NCI-H1092 (cell line): ENCODE measurements around the gene TAB2.
"Not testable (repeated sequence)": the region's sequence is repeated elsewhere in the genome, so short reads cannot be mapped to it uniquely, and the experiment has no call there.

Source experiments
- DNase-seq: peaks from one replicate; lab custom pipeline; 2025; lab: John Stamatoyannopoulos, UW

TAB2 gene

GRCh38 chr6:149333266-149333620 lies 15.7 kb downstream of the TAB2 start:
- no peak for DNase-seq

- DNase-seq, result no peak
Observed at GRCh38 chr6:149334201-149334600, 16.7 kb downstream of the TAB2 start.

DNA sequence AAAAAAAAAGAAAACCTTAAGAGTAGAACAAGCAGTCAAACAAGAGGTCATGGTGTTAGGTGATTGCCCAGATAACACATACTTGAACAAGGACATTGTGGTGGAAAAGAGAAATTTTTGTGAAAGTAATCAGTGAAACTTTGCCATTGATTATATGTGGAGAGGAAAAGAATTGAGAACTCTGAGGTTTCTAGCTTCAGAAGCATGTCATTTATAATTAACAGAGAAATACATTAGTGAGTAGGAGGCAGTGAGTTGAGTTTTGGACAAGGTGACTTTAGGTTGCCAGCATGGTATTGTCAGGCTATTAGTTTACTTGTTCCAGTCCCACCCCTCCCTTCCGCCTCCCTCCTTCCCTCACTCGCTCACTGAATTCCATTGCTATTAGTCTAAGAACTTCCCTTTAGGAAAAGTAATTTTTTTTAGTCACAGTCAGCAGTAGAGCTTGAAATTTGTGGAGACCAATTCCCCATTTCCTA lies 17.2 kb downstream of the TAB2 start:
- no peak for DNase-seq

GRCh38 chr6:149335924-149336608 lies 18.6 kb downstream of the TAB2 start:
- DNase-seq, result no peak

DNA sequence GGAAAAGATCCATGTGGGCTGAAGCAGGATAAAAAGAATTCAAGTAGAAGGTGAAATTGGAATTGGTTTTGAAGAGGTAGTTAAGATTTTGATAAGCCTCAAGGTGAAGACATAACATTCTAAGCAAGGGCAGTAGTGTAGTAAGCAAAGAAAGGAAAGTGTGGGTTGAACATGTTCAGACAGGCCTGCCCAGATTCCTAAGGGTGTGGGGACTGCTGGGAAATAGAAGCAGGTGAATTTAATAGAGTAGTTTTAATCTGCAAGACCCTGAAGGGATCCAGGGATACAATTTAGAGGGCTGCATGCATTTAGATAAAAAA lies 19.1 kb downstream of the TAB2 start:
- DNase-seq, result no peak

DNA sequence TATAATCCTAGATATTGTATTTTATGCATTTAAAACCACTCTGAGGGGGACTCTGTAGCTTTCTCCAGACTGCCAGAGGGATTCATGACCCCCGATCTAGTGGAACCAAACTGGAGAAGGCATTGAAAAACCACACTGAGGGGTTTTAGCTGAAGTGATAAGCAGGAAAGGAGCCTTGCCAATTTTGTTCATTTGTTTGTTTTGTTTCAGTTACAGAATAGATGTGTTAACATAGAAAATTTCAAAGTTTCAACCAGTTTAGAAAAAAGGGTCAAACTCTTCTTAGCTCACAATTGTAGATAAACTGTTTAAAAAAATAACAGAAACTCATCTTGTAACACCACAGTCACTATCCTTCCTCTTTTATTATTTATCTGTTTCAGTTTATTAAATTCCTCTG lies 19.8 kb downstream of the TAB2 start:
- no peak for DNase-seq

DNA sequence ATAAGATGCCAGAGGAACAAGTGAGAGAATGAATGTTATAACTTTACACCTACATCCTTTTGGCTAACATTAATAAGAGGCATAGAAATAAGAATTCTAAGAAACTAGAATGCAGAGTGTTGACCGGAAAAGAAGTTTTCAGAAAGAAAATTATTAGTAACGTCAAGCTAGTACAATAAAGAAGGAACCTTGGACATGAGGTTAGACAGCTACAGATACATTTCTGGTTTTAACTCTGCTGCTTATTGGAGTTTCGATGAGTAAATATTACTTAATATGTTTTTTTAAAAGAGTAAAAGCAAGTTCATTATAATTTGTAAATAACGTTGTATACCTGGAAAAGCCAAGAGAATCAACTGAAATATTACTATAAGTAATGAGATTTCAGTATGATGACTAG lies 22.7 kb downstream of the TAB2 start:
- no peak for DNase-seq

- DNase-seq, result no peak
Observed at GRCh38 chr6:149342525-149342924, 25.0 kb downstream of the TAB2 start.

DNA sequence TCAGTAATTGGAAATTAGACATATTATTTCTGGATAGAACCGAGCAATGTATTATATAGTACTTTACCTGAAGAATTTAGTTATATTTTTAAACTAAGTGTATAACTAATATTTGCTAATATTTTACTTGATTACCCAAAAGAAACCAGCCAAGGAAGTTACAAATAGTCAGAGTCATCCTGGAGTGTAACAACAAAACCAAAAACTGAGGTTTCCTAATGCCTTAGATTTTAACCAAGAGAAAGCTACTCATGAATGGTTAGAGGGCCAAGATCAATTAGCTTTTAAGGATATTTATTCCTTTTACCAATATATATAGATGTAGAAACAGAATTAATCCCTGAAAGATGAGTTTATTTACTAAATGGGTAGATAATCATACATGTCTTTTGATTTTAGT lies 26.0 kb downstream of the TAB2 start:
- DNase-seq, result no peak

- no peak for DNase-seq
Observed at GRCh38 chr6:149346078-149346477, 28.6 kb downstream of the TAB2 start.

GRCh38 chr6:149347067-149347466 lies 29.6 kb downstream of the TAB2 start:
- no peak for DNase-seq

DNA sequence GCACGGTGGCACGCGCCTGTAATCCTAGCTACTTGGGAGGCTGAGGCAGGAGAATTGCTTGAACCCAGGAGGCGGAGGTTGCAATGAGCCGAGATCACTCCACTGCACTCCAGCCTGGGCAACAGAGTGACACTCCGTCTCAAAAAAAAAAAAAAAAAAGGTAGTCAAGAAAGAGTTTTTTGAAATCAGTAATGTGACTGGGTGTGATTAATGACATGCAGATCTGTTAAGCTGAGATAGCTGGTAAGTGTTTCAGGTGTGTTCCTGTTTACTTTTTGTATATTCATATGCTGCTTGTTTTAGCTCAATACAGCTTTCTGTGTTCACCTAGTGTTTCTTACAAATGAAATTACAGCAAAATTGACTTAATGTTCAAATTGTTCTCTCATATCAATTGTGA lies 31.8 kb downstream of the TAB2 start:
- DNase-seq, result not testable (repeated sequence)

DNA sequence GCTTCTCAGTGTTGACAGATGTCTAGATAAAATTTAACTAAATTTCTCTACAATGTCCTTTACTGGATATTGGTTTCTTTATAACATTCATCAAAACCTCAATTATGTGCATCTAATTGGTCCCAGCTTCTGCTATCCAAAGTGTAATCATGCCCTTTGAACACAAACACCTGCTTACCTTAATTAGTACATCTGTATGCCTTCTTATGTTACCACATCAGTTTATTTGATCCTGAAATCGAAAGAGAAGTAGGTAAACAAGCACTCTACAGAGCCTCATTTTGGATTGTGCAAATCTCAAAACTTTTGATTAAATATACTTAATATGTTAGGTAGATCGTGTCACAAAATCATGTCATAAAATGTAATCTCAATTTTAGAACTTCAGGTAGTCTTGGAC lies 36.5 kb downstream of the TAB2 start:
- no peak for DNase-seq

DNA sequence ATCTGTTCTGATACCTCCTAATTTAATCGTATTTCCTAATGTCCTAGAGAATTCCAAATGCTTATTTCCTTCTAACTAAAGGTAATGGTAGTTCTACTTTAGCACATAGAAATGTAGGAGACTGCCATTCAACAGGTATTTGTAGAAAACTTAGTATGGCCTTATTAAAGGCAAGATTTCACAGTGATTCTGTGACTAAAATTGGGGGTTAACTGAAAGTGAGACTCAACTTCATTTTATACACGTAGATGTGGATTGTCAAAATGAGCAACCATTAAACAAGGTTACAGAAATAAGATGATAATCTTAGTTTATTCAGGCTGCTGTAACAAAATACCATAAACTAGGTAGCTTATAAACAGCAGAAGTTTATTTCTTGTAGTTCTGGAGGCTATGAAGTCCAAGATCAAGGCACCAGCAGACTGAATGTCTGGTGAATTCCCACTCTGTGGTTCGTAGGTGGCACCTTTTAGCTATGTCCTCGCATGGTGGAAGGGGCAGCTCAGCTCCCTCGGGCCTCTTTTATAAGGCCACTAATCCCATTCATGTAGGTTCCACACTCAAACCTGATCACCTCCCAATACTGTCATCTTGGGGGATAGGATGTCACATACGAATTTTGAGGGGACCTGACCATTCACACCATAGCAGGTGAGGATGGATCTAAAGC lies 38.7 kb downstream of the TAB2 start:
- DNase-seq, result no peak

DNA sequence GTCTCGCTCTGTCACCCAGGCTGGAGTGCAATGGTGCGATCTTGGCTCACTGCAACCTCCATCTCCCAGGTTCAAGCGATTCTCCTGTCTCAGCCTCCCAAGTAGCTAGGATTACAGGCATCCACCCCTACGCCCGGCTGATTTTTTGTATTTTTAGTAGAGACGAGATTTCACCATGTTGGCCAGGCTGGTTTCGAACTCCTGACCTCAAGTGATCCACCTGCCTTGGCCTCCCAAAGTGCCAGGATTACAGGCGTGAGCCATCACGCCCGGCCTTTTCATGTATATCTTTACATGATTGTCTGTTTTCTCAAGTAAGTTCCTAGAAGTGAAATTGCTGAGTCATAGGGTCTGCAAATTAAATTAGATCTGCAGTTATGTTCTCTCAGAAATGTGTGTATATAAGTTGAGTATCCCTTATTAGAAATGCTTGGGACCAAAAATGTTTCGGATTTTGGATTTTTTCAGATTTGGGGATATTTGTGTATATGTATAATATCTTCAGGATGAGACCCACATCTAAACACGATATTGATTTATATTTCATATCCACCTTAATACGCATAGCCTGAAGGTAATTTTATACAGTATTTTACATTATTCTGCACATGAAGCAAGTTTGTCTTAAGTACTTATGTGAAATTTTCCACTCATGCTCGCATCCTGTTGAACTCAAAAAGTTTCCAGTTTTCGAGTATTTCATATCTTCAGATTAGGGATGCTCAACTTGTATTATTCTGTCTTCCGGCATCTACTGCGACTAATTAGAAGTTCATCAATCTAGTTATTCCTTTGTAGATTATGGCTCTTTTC lies 40.4 kb downstream of the TAB2 start:
- no peak for DNase-seq

GRCh38 chr6:149359440-149359839 lies 41.9 kb downstream of the TAB2 start:
- no peak for DNase-seq

- DNase-seq, result no peak
Observed at GRCh38 chr6:149360536-149360935, 43.0 kb downstream of the TAB2 start.

DNA sequence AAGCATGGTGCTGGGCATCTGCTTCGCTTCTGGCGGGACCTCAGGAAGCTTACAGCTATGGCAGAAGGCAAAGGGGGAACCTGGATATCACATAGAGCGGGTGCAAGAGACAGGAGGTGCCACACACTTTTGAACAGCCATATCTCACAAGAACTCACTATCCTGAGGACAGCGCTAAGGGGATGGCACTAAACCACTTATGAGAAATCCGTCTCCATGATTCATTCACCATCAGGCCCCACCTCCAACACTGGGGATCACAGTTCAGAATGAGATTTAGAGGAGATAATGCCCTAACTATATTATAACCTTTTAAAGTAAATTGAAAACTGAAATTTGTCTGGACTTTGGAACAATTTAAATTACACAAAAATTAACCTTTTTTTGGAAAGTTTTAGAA lies 44.8 kb downstream of the TAB2 start:
- no peak for DNase-seq

GRCh38 chr6:149363154-149363553 lies 45.6 kb downstream of the TAB2 start:
- DNase-seq, result no peak

GRCh38 chr6:149364557-149364956 lies 47.0 kb downstream of the TAB2 start:
- no peak for DNase-seq

DNA sequence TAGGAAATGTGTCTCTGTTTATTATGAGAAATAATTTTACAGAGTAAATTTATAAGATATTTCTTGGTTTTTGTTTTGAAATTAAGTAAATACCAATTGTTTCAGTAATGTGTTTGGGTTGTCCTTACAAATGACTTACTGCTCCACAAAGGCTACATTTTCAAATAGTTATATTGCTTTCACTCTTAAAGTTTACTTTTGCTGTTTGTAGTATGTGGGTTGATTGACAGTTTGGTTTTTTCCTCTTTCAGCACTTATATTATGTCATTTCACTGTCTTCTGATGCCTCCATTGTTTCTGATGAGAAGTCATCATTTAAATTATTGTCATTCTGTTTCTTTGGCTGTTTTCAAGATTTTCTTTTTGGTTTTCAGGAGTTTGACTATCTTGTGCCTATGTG lies 47.7 kb downstream of the TAB2 start:
- no peak for DNase-seq

DNA sequence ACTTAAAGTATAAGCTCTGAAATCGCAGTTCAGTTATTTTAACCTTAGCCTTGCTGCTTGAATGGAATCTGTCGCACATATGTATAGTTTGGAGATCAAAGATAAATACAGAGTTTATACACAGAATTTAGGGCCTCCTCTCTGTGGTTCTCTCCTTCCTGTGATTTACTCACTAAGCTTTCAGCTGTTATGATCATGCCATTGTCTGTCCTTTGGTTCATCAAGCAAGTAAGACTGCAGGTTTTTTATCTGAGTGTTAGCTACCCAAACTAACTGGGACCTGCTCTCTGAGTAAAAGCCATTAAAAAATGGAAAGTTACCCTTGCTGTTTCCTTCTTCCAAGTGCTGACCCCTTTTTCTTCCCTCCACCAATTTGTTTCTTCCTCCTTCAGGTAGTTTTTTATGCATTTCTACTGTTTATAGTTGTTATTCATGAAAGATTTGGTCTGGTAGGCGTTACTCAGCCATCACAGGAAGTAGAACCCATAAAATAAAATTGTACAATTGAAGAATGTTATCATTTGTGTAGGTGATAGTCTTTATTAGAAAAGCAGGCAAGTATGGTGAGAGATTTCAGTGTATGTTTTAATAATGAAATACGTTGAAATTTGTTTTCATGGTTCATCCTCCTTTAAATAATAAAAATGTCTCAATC lies 48.9 kb downstream of the TAB2 start:
- DNase-seq, result no peak

DNA sequence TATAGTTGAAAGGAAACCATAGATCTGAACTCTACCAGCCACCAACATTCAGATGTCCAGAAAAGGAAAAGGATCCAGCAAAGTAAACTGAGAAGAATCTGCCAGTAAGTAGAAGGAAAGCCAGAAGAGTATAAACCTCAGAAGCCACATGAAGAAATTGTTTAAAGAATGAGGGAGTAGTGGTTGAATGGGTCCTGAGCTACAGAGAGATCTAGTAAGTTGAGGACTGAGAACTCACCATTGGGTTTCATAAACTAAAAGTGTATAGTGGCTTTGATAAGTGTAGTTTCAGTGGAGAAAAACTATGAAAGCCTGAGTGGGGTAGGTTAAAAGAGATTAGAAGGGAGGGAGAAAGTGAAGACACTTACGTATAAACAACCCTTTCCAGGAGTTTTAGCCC lies 50.6 kb downstream of the TAB2 start:
- no peak for DNase-seq
